Stomach (tissue), 9 donors: ENCODE data around the gene RRAD. TPM values are rescaled to one million over a fixed set of nuclear protein-coding genes. Genes with fewer than 3 reads are reported as not detected.

Experiments
- DNase-seq, 2 donors: peaks; one replicate each; pipeline versions ENCODE4 v3.0.0 to v3.0.0-alpha.2; 2013 to 2019
- H3K27ac ChIP-seq, 5 donors: fragments of 200-600 bp in 4 of 5; sonication (generic) in 4 of 5; one replicate each; pipeline ENCODE4 v1.5.1; 2013 to 2019; ENCODE audit warnings: mild to moderate bottlenecking in 1 of 5, moderate library complexity in 1 of 5
- H3K27me3 ChIP-seq, 3 donors: fragments of 200-600 bp; sonication (generic); one replicate each; pipeline ENCODE4 v1.5.1; 2017 to 2019; ENCODE audit warnings: mixed run types in 1 of 3
- H3K36me3 ChIP-seq, 4 donors: fragments of 200-600 bp; sonication (generic); 1 replicate in 3 of 4; 2 replicates in 1 of 4; pipeline ENCODE4 v1.5.1; 2016 to 2019
- H3K4me1 ChIP-seq, 4 donors: fragments of 200-600 bp; sonication (generic); one replicate each; pipeline ENCODE4 v1.5.1; 2016 to 2019
- H3K4me3 ChIP-seq, 4 donors: fragments of 200-600 bp; sonication (generic) in 3 of 4; one replicate each; pipeline ENCODE4 v1.5.1; 2016 to 2019; ENCODE audit warnings: mild to moderate bottlenecking in 1 of 4
- H3K9me3 ChIP-seq, 4 donors: fragments of 200-600 bp; sonication (generic); one replicate each; pipeline ENCODE4 v1.5.1; 2016 to 2019
- CTCF ChIP-seq, 7 experiments: fragments of 450-650 bp in 4 of 7; fragments of 200-600 bp in 3 of 7; sonication (generic) in 3 of 7; IDR thresholded peaks; one replicate each; pipeline ENCODE4 v1.5.1; 2016 to 2019; ENCODE audit warnings: antibody characterized with exemption in 7 of 7, control low read depth in 2 of 7, mild to moderate bottlenecking in 1 of 7
- EP300 ChIP-seq: sonication (generic); formaldehyde crosslinking; IDR thresholded peaks from one replicate; pipeline ENCODE4 v1.6.1; 2017; ENCODE audit warnings: antibody characterized with exemption
- POLR2A ChIP-seq, 4 donors: fragments of 450-650 bp; IDR thresholded peaks; one replicate each; pipeline ENCODE4 v1.6.1; 2016; ENCODE audit warnings: antibody characterized with exemption in 4 of 4, control low read depth in 2 of 4, mild to moderate bottlenecking in 1 of 4, moderate library complexity in 1 of 4
- POLR2AphosphoS5 ChIP-seq, 3 donors: sonication (generic); formaldehyde crosslinking; IDR thresholded peaks; one replicate each; pipeline ENCODE4 v1.6.1; 2016; ENCODE audit warnings: antibody characterized with exemption in 3 of 3
- WGBS, 5 donors: extraction: QIAGEN DNeasy Blood & Tissue Kit in 3 of 5; methylation state at CpG; one replicate each; pipeline versions ENCODE4 v1.1.5 to v1.1.7; 2013 to 2018; 5-methylcytosine and 5-hydroxymethylcytosine counted together
- intact Hi-C: fragments of 100-400 bp; cut with DNase I; formaldehyde crosslinking; loops from one replicate; pipeline ENCODE4 v1.15.1; 2023; ENCODE audit warnings: low total_unique reads
- polyA plus RNA-seq, 3 donors: library from polyadenylated mRNA; stranded (reverse); fragments of 200-250 nt; gene quantifications; one replicate each; pipeline ENCODE4 v1.2.3, GENCODE V29; 2013
- total RNA-seq, 5 donors: library from RNA; depleted of rRNA; stranded (reverse); fragments of >200 nt; gene quantifications; one replicate each; pipeline versions ENCODE4 v1.1.0 to v1.2.3, GENCODE V29; 2014 to 2016
- donor health status: healthy with polysubstance abuse.
- donor health status: Bipolar disorder and iron deficiency.
- donor health status: healthy.

RRAD gene
- total and polyA plus RNA-seq, 8 donors, result 1.0 to 39.7 (median 3.5) TPM

GRCh38 chr16:66911112-66911511, 14.2 kb downstream of the RRAD start:
- no peak for DNase-seq
- no peak for TF ChIP-seq POLR2A (IDR thresholded peaks at IDR 0.05)
- no peak for TF ChIP-seq POLR2AphosphoS5 (IDR thresholded peaks at IDR 0.05)
- TF ChIP-seq CTCF (IDR thresholded peaks at IDR 0.05), result no peak
- TF ChIP-seq EP300, result no peak
- no peak overlapping the region for H3K27ac ChIP-seq
- no peaks in the 10 kb centered on the region for H3K27me3 ChIP-seq
- 63 to 70% (median 68%) methylated on average over 5 of the region's 5 CpGs; no CpG with 5 or more reads in 1 of the 5 donors for WGBS, 5 donors
- no peaks in the 10 kb centered on the region for H3K9me3 ChIP-seq
- no peaks in the 10 kb centered on the region for H3K36me3 ChIP-seq
- intact Hi-C loops, result no loop called here
- H3K4me3 ChIP-seq, result no peak overlapping the region
- H3K4me1 ChIP-seq, result peaks cover 0 to 5% (median under 1%) of the 10 kb centered on the region in 4 donors

- Histone ChIP-seq H3K27me3 (no peaks in the 10 kb centered on the region), H3K9me3 (no peaks in the 10 kb centered on the region), H3K27ac (no peak overlapping the region), H3K4me1 (peaks cover 5 to 12% (median 7%) of the 10 kb centered on the region in 4 donors), H3K36me3 (no peaks in the 10 kb centered on the region), H3K4me3 (no peak overlapping the region)
- TF ChIP-seq CTCF (IDR thresholded peaks at IDR 0.05), result no peak
- TF ChIP-seq EP300, result no peak
- no peak for TF ChIP-seq POLR2AphosphoS5 (IDR thresholded peaks at IDR 0.05)
- no peak for TF ChIP-seq POLR2A (IDR thresholded peaks at IDR 0.05)
- intact Hi-C loops, result no loop called here
- no peak for DNase-seq
- WGBS, 5 donors, result 81 to 91% (median 83%) methylated on average over 7 to 14 of the region's 14 CpGs
These were observed 15.0 kb downstream of the RRAD start for GRCh38 chr16:66910175-66910940.

GRCh38 chr16:66908762-66909559, 16.4 kb downstream of the RRAD start:
- H3K4me3 ChIP-seq, result no peak overlapping the region
- no peak for DNase-seq
- H3K27me3 ChIP-seq, result no peaks in the 10 kb centered on the region
- TF ChIP-seq POLR2AphosphoS5 (IDR thresholded peaks at IDR 0.05) (no peak), POLR2A (IDR thresholded peaks at IDR 0.05) (no peak), CTCF (IDR thresholded peaks at IDR 0.05) (no peak), EP300 (no peak)
- H3K9me3 ChIP-seq, result no peaks in the 10 kb centered on the region
- H3K4me1 ChIP-seq, result peaks cover 19 to 26% (median 21%) of the 10 kb centered on the region in 4 donors
- no peaks in the 10 kb centered on the region for H3K36me3 ChIP-seq
- 89 to 94% (median 90%) methylated on average over 14 of the region's 14 CpGs for WGBS, 5 donors
- intact Hi-C loops, result no loop called here
- no peak overlapping the region for H3K27ac ChIP-seq

- WGBS, 5 donors, result 91 to 100% (median 91%) methylated on average over 3 of the region's 3 CpGs
- intact Hi-C loops, result no loop called here
- Histone ChIP-seq H3K36me3 (no peaks in the 10 kb centered on the region), H3K4me1 (peaks cover 25 to 35% (median 29%) of the 10 kb centered on the region in 4 donors), H3K9me3 (no peaks in the 10 kb centered on the region), H3K4me3 (no peak overlapping the region), H3K27ac (no peak overlapping the region), H3K27me3 (no peaks in the 10 kb centered on the region)
- no peak for DNase-seq
- no peak for TF ChIP-seq CTCF (IDR thresholded peaks at IDR 0.05)
- no peak for TF ChIP-seq EP300
- no peak for TF ChIP-seq POLR2A (IDR thresholded peaks at IDR 0.05)
- no peak for TF ChIP-seq POLR2AphosphoS5 (IDR thresholded peaks at IDR 0.05)
These were observed 17.2 kb downstream of the RRAD start for GRCh38 chr16:66908116-66908515.
